Endothelial cell of umbilical vein (primary cell): ENCODE data around the gene MIEF1. TPM values are rescaled to one million over a fixed set of nuclear protein-coding genes. Genes with fewer than 3 reads are reported as not detected.

ENCODE experiments used
- BruUV-seq: library from RNA; stranded (reverse); fragments of 400-500 nt; replicated peaks from 2 replicates; lab custom pipeline; 2021; lab: Mats Ljungman, UMichigan
- CTCF ChIA-PET: fragments of 300-600, 350-600 bp; sonication (Branson Sonifier 250); formaldehyde crosslinking; loops from one replicate; lab custom pipeline; 2021; ENCODE audit warnings: antibody characterized with exemption, inconsistent platforms; lab: Charles Lee
- POLR2A ChIA-PET: fragments of 300-600, 350-600 bp; sonication (Branson Sonifier 250); formaldehyde crosslinking; loops from one replicate; lab custom pipeline; 2021; ENCODE audit warnings: antibody characterized with exemption, inconsistent platforms; lab: Charles Lee
- DNase-seq: peaks from one replicate; pipeline ENCODE4 v3.0.0-alpha.2; 2011; ENCODE audit warnings: low read depth, low spot score
- FAIRE-seq: peaks from 2 replicates; lab custom pipeline; 2011; peaks lifted over from hg19 to GRCh38; lab: Jason Lieb, UNC
- H2AFZ ChIP-seq: 2 replicates; pipeline ENCODE4 v1.6.0; 2012; ENCODE audit warnings: low read depth, low read length, control low read depth, inconsistent platforms
- H3K27ac ChIP-seq: 2 replicates; pipeline ENCODE4 v1.5.1; 2011; ENCODE audit warnings: low read depth, mild to moderate bottlenecking, control low read depth, low read length, moderate library complexity; ENCODE audit not compliant: insufficient read depth
- H3K27me3 ChIP-seq, 2 experiments: 2 replicates each; pipeline versions ENCODE4 v1.6.0 to v1.6.1; 2011; ENCODE audit warnings: low read length in 2 of 2, mixed read lengths in 1 of 2; ENCODE audit not compliant: control insufficient read depth in 2 of 2, insufficient read depth in 2 of 2
- H3K36me3 ChIP-seq, 2 experiments: 2 replicates in 1 of 2; 3 replicates in 1 of 2; pipeline ENCODE4 v1.5.1; 2011; ENCODE audit warnings: low read length in 2 of 2, mild to moderate bottlenecking in 1 of 2, moderate library complexity in 1 of 2; ENCODE audit not compliant: control insufficient read depth in 2 of 2, insufficient read depth in 2 of 2; ENCODE audit errors: extremely low read depth in 1 of 2
- H3K4me1 ChIP-seq: 3 replicates; pipeline ENCODE4 v1.5.1; 2011; ENCODE audit warnings: mild to moderate bottlenecking, low read length; ENCODE audit not compliant: control insufficient read depth, insufficient read depth; ENCODE audit errors: extremely low read depth
- H3K4me2 ChIP-seq: 2 replicates; pipeline ENCODE4 v1.6.1; 2011; ENCODE audit warnings: low read length, control low read depth, mixed read lengths; ENCODE audit not compliant: insufficient read depth
- H3K4me3 ChIP-seq, 3 experiments: fragments of 200-600 bp in 1 of 3; sonication (generic), shearing (Covaris generic) in 1 of 3; replicated peaks in 1 of 3; 2 replicates each; pipeline ENCODE4 v1.5.1; 2011 to 2016; ENCODE audit warnings: control low read depth in 3 of 3, low read length in 3 of 3, mild to moderate bottlenecking in 2 of 3, inconsistent platforms in 1 of 3, low read depth in 1 of 3, moderate library complexity in 1 of 3; ENCODE audit not compliant: insufficient read depth in 1 of 3
- H3K79me2 ChIP-seq: 2 replicates; pipeline ENCODE4 v1.6.0; 2012; ENCODE audit warnings: low read length, inconsistent platforms; ENCODE audit not compliant: control insufficient read depth, insufficient read depth
- H3K9ac ChIP-seq: replicated peaks from 2 replicates; pipeline ENCODE3; 2011; ENCODE audit warnings: low read length, control low read depth; ENCODE audit not compliant: insufficient read depth; ENCODE audit errors: extremely low read depth
- H3K9me1 ChIP-seq: replicated peaks from 3 replicates; pipeline ENCODE4 v1.6.0; 2011; ENCODE audit warnings: mild to moderate bottlenecking, low read length; ENCODE audit not compliant: control insufficient read depth, insufficient read depth; ENCODE audit errors: extremely low read depth
- H3K9me3 ChIP-seq: replicated peaks from 2 replicates; pipeline ENCODE4 v1.5.1; 2012; ENCODE audit warnings: low read length, inconsistent platforms; ENCODE audit not compliant: control insufficient read depth, insufficient read depth
- H4K20me1 ChIP-seq: replicated peaks from 2 replicates; pipeline ENCODE3; 2011; ENCODE audit warnings: mild to moderate bottlenecking, low read length; ENCODE audit not compliant: control insufficient read depth, insufficient read depth; ENCODE audit errors: extremely low read depth
- MYC ChIP-seq: IDR thresholded peaks from one replicate; pipeline ENCODE4 v1.6.1; 2011; ENCODE audit warnings: mild to moderate bottlenecking, low read depth, low read length
- POLR2AphosphoS5 ChIP-seq: IDR thresholded peaks from 2 replicates; pipeline ENCODE4 v1.6.1; 2012; ENCODE audit warnings: low read depth, mild to moderate bottlenecking, control low read depth, low read length, moderate library complexity; ENCODE audit not compliant: insufficient read depth
- dilution Hi-C: fragments of 300-500 bp; cut with MboI; formaldehyde crosslinking; loops from one replicate; pipeline ENCODE4 v1.15.0; 2019; ENCODE audit warnings: low sequenced_read_pairs; ENCODE audit not compliant: extremely low pct_ligation_motif_present
- intact Hi-C: fragments of 100-400 bp; cut with micrococcal nuclease; formaldehyde crosslinking; loops from one replicate; pipeline ENCODE4 v1.10.0; 2022
- polyA plus RNA-seq, 4 experiments: library from polyadenylated mRNA; depleted of rRNA in 3 of 4; stranded (reverse) in 3 of 4; unstranded in 1 of 4; fragments of >200 nt; gene quantifications; 2 replicates each; pipeline versions ENCODE4 v1.2.1 to v1.2.3, GENCODE V29; 2011 to 2012; ENCODE audit warnings: missing spikeins in 1 of 4
- total RNA-seq: library from RNA; stranded (reverse); gene quantifications from 2 replicates; pipeline ENCODE4 v1.2.3, GENCODE V29; 2021
- TF ChIP-seq, protein P1 (sequence below), 2 donors: IDR thresholded peaks; 1 replicate in 1 of 2; 2 replicates in 1 of 2; pipeline ENCODE4 v1.5.1; 2011; ENCODE audit warnings: low read length in 2 of 2, mild to moderate bottlenecking in 2 of 2, moderate library complexity in 2 of 2, control low read depth in 1 of 2, inconsistent platforms in 1 of 2, low read depth in 1 of 2; ENCODE audit not compliant: insufficient read depth in 1 of 2; ENCODE audit errors: extremely low read depth in 1 of 2

MIEF1 gene
- total and polyA plus RNA-seq, 2 donors (not counting 3 experiments of a cell fraction or from before 2014, with no cell fraction given), result 14.2 to 31.1 TPM

DNA sequence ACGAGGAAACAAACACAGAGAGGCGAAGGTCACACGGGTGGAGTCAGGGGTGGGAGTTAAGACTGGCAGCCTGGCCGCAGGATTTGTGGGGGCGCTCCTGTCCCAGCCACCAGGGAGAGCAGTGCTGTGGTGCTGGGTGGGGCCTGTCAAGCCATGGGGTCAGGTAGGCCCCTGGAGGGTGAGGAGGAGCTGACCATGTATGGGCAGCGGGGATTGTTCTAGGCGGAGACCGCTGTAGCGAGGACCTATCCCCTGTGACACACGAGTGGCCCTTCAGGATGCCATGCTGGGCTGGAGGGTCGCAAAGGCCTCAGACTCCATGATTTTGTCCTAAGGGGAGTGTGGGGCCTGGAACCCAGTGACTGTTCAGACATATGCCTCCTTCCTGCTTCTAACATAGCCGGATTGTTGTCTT lies 32.0 kb downstream of the MIEF1 start:
- H3K79me2 ChIP-seq, result peaks cover 25% of the 10 kb centered on the region
- no peaks in the 10 kb centered on the region for H4K20me1 ChIP-seq
- no peaks in the 10 kb centered on the region for H3K9me1 ChIP-seq
- intact Hi-C loops (loop anchor here (1.0 to 5.0 kb wide), 4 partner anchors 491 to 813 kb away; partner anchors contain the start of genes ADSL and CBX6), dilution Hi-C loops (no loop called here)
- ChIA-PET POLR2A (interaction anchor here (0.6 kb wide), 1 partner anchor 14 kb away, joined by 3 read pairs; no protein-coding TSS in a partner anchor), CTCF (interaction anchor here (0.5 to 6.1 kb wide), 20 partner anchors 22 to 1365 kb away, joined by 3 to 157 read pairs (median 4); partner anchors contain the start of gene CACNA1I)
- H3K9ac ChIP-seq, result no peak overlapping the region
- DNase-seq, result no peak
- peak overlapping the region; percentile 50 for H2AFZ ChIP-seq
- BruUV-seq, result no TSS peak
- no peaks in the 10 kb centered on the region for H3K27me3 ChIP-seq
- FAIRE-seq, result no peak
- H3K4me2 ChIP-seq, result no peak overlapping the region
- no peak overlapping the region for H3K27ac ChIP-seq
- H3K4me3 ChIP-seq, result no peak overlapping the region
- H3K4me1 ChIP-seq, result peaks cover 25% of the 10 kb centered on the region
- no peaks in the 10 kb centered on the region for H3K36me3 ChIP-seq
- H3K9me3 ChIP-seq, result no peaks in the 10 kb centered on the region
- no peak for TF ChIP-seq POLR2AphosphoS5
- TF ChIP-seq, protein P1, sequence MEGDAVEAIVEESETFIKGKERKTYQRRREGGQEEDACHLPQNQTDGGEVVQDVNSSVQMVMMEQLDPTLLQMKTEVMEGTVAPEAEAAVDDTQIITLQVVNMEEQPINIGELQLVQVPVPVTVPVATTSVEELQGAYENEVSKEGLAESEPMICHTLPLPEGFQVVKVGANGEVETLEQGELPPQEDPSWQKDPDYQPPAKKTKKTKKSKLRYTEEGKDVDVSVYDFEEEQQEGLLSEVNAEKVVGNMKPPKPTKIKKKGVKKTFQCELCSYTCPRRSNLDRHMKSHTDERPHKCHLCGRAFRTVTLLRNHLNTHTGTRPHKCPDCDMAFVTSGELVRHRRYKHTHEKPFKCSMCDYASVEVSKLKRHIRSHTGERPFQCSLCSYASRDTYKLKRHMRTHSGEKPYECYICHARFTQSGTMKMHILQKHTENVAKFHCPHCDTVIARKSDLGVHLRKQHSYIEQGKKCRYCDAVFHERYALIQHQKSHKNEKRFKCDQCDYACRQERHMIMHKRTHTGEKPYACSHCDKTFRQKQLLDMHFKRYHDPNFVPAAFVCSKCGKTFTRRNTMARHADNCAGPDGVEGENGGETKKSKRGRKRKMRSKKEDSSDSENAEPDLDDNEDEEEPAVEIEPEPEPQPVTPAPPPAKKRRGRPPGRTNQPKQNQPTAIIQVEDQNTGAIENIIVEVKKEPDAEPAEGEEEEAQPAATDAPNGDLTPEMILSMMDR (IDR thresholded peaks at IDR 0.05; ENCODE audit: extremely low read depth in 1 of 2, insufficient read depth in 1 of 2, low read depth in 1 of 2, low read length in 2 of 2), result peak in 1 of 2 donors; percentile 2

DNA sequence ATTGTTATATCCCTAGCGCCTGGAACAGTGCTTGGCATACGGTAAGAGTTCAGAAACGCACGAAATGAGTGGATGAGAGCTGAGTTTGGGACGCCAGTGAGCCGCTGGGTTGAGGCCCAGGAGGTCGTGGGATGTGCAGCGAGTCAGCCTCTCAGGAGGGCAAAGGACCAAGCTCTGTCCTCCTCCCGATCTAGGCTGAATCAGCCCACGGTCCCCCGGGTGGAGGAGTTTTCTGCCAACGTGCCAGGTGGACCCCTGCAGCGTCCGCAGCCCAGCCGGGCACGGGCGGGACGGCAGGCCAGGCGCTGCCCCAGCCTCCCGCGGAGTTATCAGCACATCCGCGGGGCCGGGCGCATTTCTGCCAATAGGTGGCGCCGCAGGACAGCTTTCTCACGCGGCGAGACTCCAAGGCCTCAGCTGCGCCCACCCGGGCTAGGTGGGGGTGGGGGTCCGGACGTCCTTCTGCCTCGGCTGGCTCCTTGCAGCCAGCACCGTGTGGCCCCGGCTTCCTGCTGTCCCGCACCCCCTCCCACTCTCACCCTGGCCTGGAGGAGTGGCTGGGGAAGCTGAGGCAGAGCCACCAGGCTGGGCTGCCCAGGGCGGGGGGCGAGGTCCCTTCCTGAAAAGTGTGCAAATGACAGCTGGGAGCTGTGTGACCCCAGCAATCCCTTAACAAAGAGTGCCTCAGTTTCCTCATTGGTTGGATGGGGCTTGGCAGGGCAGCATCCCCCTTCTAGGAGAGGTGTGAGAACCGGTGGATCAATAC lies 32.7 kb downstream of the MIEF1 start:
- BruUV-seq, result no TSS peak
- FAIRE-seq, result peak; percentile 40
- no peak overlapping the region for H3K4me3 ChIP-seq

More for the DNA sequence above, 32.7 kb downstream of the MIEF1 start:
- DNase-seq, result peak; percentile 61
- no peaks in the 10 kb centered on the region for H3K9me1 ChIP-seq
- H3K27me3 ChIP-seq, result no peaks in the 10 kb centered on the region
- peak overlapping the region; percentile 50 for H2AFZ ChIP-seq
- no peaks in the 10 kb centered on the region for H3K9me3 ChIP-seq
- H3K79me2 ChIP-seq, result peaks cover 20% of the 10 kb centered on the region
- no peaks in the 10 kb centered on the region for H3K36me3 ChIP-seq
- TF ChIP-seq MYC, result no peak
- TF ChIP-seq, protein P1 (IDR thresholded peaks at IDR 0.05; ENCODE audit: extremely low read depth in 1 of 2, insufficient read depth in 1 of 2, low read depth in 1 of 2, low read length in 2 of 2), result peak; percentile 95 to 98
- H3K4me1 ChIP-seq, result peaks cover 20% of the 10 kb centered on the region
- dilution Hi-C loops (no loop called here), intact Hi-C loops (loop anchor here (1.0 to 5.0 kb wide), 4 partner anchors 490 to 813 kb away; partner anchors contain the start of genes ADSL and CBX6)
- CTCF ChIA-PET, result interaction anchor here (0.5 to 6.1 kb wide), 26 partner anchors 9 to 1364 kb away, joined by 3 to 157 read pairs (median 4); partner anchors contain the start of gene CACNA1I
- no peaks in the 10 kb centered on the region for H4K20me1 ChIP-seq
- no peak overlapping the region for H3K27ac ChIP-seq
- H3K4me2 ChIP-seq, result no peak overlapping the region
- no peak overlapping the region for H3K9ac ChIP-seq
- POLR2A ChIA-PET, result interaction anchor here (0.5 to 0.6 kb wide), 2 partner anchors 15 to 502 kb away, joined by 3 read pairs; no protein-coding TSS in a partner anchor
